HEK293 (cell line): Measurements from ENCODE around the gene PRKAB2.
"Not testable (repeated sequence)": the region's sequence is repeated elsewhere in the genome, so short reads cannot be mapped to it uniquely, and the experiment has no call there.

Experiments used
- CTCF ChIA-PET: fragments of 350-600 bp; formaldehyde crosslinking; extraction: SDS; loops from one replicate; lab custom pipeline; 2021; ENCODE audit warnings: antibody characterized with exemption; lab: Yijun Ruan, JAX
- POLR2A ChIA-PET: fragments of 300-600 bp; formaldehyde crosslinking; extraction: SDS; loops from one replicate; lab custom pipeline; 2020; ENCODE audit warnings: antibody characterized with exemption, inconsistent platforms; lab: Yijun Ruan, JAX
- H3K27ac ChIP-seq: fragments of 200-500 bp; sonication (Bioruptor generic); 2 replicates; pipeline ENCODE4 v1.5.1; 2014; ENCODE audit warnings: low read depth, low read length, control low read depth, inconsistent platforms; ENCODE audit errors: extremely low read depth
- H3K36me3 ChIP-seq, 2 experiments: fragments of 200-500 bp in 1 of 2; sonication (Bioruptor generic) in 1 of 2; 1 replicate in 1 of 2; 2 replicates in 1 of 2; pipeline ENCODE4 v1.5.1; 2014 to 2017; ENCODE audit warnings: inconsistent platforms in 2 of 2, low read length in 2 of 2; ENCODE audit not compliant: control insufficient read depth in 2 of 2, insufficient read depth in 1 of 2
- H3K4me1 ChIP-seq: fragments of 200-500 bp; sonication (Bioruptor generic); 2 replicates; pipeline ENCODE4 v1.5.1; 2014; ENCODE audit warnings: mild to moderate bottlenecking, low read length, inconsistent platforms; ENCODE audit not compliant: control insufficient read depth, insufficient read depth
- H3K4me3 ChIP-seq: 2 replicates; pipeline ENCODE4 v1.5.1; 2011; ENCODE audit warnings: low read depth, mild to moderate bottlenecking, control low read depth, low read length, moderate library complexity
- H3K9me3 ChIP-seq: fragments of 200-500 bp; sonication (Bioruptor generic); 2 replicates; pipeline ENCODE4 v1.5.1; 2014; ENCODE audit warnings: low read depth, low read length, inconsistent platforms; ENCODE audit not compliant: control insufficient read depth, insufficient read depth
- GLI4 ChIP-seq: fragments of 450-650 bp; formaldehyde crosslinking; IDR thresholded peaks from 2 replicates; pipeline ENCODE4 v1.5.1; 2016; ENCODE audit warnings: missing biosample characterization, missing genetic modification characterization
- IKZF3 ChIP-seq: fragments of 450-650 bp; IDR thresholded peaks from 2 replicates; pipeline ENCODE4 v1.5.0; 2018; ENCODE audit warnings: missing biosample characterization, mild to moderate bottlenecking, missing genetic modification characterization, moderate library complexity
- RBAK ChIP-seq: fragments of 450-650 bp; formaldehyde crosslinking; IDR thresholded peaks from 2 replicates; pipeline ENCODE4 v1.5.1; 2016; ENCODE audit warnings: missing biosample characterization, missing genetic modification characterization
- ZBTB7A ChIP-seq: fragments of 450-650 bp; formaldehyde crosslinking; IDR thresholded peaks from 2 replicates; pipeline ENCODE4 v1.5.1; 2016; ENCODE audit warnings: low read depth, missing biosample characterization, missing genetic modification characterization
- ZFP3 ChIP-seq: fragments of 450-650 bp; formaldehyde crosslinking; IDR thresholded peaks from 2 replicates; pipeline ENCODE4 v1.5.1; 2016; ENCODE audit warnings: low read depth, missing biosample characterization, missing genetic modification characterization
- ZNF146 ChIP-seq: fragments of 450-650 bp; formaldehyde crosslinking; IDR thresholded peaks from 2 replicates; pipeline ENCODE4 v1.5.1; 2016; ENCODE audit warnings: missing biosample characterization, missing genetic modification characterization
- ZNF211 ChIP-seq: fragments of 450-650 bp; formaldehyde crosslinking; IDR thresholded peaks from 2 replicates; pipeline ENCODE4 v1.5.1; 2016; ENCODE audit warnings: low read depth, missing biosample characterization, missing genetic modification characterization
- ZNF214 ChIP-seq: fragments of 450-650 bp; formaldehyde crosslinking; IDR thresholded peaks from 2 replicates; pipeline ENCODE4 v1.5.1; 2017; ENCODE audit warnings: missing biosample characterization, mild to moderate bottlenecking, missing genetic modification characterization, borderline replicate concordance
- ZNF433 ChIP-seq: fragments of 450-650 bp; formaldehyde crosslinking; IDR thresholded peaks from 2 replicates; pipeline ENCODE4 v1.5.1; 2016; ENCODE audit warnings: missing biosample characterization, missing genetic modification characterization, low read depth
- ZNF624 ChIP-seq: fragments of 450-650 bp; formaldehyde crosslinking; IDR thresholded peaks from 2 replicates; pipeline ENCODE4 v1.5.1; 2017; ENCODE audit warnings: missing biosample characterization, missing genetic modification characterization
- ZNF792 ChIP-seq: fragments of 450-650 bp; formaldehyde crosslinking; IDR thresholded peaks from 2 replicates; pipeline ENCODE4 v1.5.1; 2016; ENCODE audit warnings: missing biosample characterization, missing genetic modification characterization
- TF ChIP-seq, protein P1 (sequence below): fragments of 450-650 bp; formaldehyde crosslinking; IDR thresholded peaks from 2 replicates; pipeline ENCODE4 v1.5.1; 2016; ENCODE audit warnings: missing biosample characterization, missing genetic modification characterization
- TF ChIP-seq, protein P2 (sequence below): fragments of 450-650 bp; formaldehyde crosslinking; IDR thresholded peaks from 2 replicates; pipeline ENCODE4 v1.5.1; 2016; ENCODE audit warnings: missing biosample characterization, missing genetic modification characterization, borderline replicate concordance
- TF ChIP-seq, protein P3 (sequence below): fragments of 450-650 bp; formaldehyde crosslinking; IDR thresholded peaks from 2 replicates; pipeline ENCODE4 v1.5.1; 2017; ENCODE audit warnings: missing biosample characterization, missing genetic modification characterization
- TF ChIP-seq, protein P4 (sequence below): fragments of 450-650 bp; formaldehyde crosslinking; IDR thresholded peaks from 2 replicates; pipeline ENCODE4 v1.5.1; 2017; ENCODE audit warnings: missing biosample characterization, missing genetic modification characterization
- TF ChIP-seq, protein P5 (sequence below): IDR thresholded peaks from 2 replicates; pipeline ENCODE4 v1.6.1; 2011; ENCODE audit warnings: mild to moderate bottlenecking, low read depth, low read length, borderline replicate concordance
- TF ChIP-seq, protein P6 (sequence below): fragments of 450-650 bp; formaldehyde crosslinking; IDR thresholded peaks from 2 replicates; pipeline ENCODE4 v1.5.0; 2017; ENCODE audit warnings: missing biosample characterization, missing genetic modification characterization, borderline replicate concordance

Gene PRKAB2

DNA sequence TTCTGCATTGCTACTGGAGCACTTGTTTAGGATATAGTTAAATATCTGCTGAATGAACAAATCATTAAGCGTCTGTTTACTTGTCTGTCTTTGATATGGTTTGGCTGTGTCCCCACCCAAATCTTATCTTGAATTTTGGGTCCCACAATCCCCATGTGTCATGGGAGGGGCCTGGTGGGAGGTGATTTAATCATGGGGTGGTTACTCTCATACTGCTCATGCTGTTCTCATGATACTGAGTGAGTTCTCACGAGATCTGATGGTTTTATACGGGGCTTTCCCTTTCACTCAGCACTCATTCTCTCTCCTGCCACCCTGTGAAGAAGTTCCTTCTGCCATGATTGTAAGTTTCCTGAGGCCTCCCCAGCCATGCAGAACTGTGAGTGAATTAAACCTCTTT lies 25.1 kb upstream of the PRKAB2 start:
- not testable (repeated sequence) for H3K4me3 ChIP-seq

DNA sequence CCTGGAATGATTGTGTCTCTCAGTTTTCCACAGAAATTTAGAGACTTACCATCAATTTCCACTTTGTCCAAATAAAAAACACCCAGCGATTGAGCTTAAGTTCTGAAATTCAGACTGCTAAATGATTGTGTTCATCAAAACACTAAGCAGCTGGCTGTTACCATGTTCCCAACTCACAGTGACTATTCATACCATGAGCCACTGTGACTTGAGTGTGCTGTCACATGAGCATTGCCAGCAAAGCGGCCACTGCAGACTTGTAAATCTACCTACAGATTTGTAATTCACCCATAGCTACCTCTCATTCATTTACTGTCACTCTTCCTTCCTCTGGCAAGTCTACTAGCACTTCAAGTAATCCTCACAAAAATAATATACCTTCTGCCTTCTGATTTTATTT lies 17.2 kb upstream of the PRKAB2 start:
- TF ChIP-seq, protein P1, sequence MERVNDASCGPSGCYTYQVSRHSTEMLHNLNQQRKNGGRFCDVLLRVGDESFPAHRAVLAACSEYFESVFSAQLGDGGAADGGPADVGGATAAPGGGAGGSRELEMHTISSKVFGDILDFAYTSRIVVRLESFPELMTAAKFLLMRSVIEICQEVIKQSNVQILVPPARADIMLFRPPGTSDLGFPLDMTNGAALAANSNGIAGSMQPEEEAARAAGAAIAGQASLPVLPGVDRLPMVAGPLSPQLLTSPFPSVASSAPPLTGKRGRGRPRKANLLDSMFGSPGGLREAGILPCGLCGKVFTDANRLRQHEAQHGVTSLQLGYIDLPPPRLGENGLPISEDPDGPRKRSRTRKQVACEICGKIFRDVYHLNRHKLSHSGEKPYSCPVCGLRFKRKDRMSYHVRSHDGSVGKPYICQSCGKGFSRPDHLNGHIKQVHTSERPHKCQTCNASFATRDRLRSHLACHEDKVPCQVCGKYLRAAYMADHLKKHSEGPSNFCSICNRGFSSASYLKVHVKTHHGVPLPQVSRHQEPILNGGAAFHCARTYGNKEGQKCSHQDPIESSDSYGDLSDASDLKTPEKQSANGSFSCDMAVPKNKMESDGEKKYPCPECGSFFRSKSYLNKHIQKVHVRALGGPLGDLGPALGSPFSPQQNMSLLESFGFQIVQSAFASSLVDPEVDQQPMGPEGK (tag by site-specific recombination), result no peak
- no peak for TF ChIP-seq GLI4 (tag by site-specific recombination)
- TF ChIP-seq ZFP3 (tag by site-specific recombination), result no peak
- no peak for TF ChIP-seq ZNF211 (tag by site-specific recombination)
- no peak for TF ChIP-seq ZNF792
- TF ChIP-seq, protein P2, sequence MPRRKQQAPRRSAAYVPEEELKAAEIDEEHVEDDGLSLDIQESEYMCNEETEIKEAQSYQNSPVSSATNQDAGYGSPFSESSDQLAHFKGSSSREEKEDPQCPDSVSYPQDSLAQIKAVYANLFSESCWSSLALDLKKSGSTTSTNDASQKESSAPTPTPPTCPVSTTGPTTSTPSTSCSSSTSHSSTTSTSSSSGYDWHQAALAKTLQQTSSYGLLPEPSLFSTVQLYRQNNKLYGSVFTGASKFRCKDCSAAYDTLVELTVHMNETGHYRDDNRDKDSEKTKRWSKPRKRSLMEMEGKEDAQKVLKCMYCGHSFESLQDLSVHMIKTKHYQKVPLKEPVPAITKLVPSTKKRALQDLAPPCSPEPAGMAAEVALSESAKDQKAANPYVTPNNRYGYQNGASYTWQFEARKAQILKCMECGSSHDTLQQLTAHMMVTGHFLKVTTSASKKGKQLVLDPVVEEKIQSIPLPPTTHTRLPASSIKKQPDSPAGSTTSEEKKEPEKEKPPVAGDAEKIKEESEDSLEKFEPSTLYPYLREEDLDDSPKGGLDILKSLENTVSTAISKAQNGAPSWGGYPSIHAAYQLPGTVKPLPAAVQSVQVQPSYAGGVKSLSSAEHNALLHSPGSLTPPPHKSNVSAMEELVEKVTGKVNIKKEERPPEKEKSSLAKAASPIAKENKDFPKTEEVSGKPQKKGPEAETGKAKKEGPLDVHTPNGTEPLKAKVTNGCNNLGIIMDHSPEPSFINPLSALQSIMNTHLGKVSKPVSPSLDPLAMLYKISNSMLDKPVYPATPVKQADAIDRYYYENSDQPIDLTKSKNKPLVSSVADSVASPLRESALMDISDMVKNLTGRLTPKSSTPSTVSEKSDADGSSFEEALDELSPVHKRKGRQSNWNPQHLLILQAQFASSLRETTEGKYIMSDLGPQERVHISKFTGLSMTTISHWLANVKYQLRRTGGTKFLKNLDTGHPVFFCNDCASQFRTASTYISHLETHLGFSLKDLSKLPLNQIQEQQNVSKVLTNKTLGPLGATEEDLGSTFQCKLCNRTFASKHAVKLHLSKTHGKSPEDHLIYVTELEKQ (tag by site-specific recombination), result no peak
- TF ChIP-seq RBAK, result no peak
- TF ChIP-seq ZNF624 (tag by site-specific recombination), result no peak
- TF ChIP-seq, protein P3, sequence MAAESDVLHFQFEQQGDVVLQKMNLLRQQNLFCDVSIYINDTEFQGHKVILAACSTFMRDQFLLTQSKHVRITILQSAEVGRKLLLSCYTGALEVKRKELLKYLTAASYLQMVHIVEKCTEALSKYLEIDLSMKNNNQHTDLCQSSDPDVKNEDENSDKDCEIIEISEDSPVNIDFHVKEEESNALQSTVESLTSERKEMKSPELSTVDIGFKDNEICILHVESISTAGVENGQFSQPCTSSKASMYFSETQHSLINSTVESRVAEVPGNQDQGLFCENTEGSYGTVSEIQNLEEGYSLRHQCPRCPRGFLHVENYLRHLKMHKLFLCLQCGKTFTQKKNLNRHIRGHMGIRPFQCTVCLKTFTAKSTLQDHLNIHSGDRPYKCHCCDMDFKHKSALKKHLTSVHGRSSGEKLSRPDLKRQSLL (tag by site-specific recombination), result no peak
- TF ChIP-seq, protein P4, sequence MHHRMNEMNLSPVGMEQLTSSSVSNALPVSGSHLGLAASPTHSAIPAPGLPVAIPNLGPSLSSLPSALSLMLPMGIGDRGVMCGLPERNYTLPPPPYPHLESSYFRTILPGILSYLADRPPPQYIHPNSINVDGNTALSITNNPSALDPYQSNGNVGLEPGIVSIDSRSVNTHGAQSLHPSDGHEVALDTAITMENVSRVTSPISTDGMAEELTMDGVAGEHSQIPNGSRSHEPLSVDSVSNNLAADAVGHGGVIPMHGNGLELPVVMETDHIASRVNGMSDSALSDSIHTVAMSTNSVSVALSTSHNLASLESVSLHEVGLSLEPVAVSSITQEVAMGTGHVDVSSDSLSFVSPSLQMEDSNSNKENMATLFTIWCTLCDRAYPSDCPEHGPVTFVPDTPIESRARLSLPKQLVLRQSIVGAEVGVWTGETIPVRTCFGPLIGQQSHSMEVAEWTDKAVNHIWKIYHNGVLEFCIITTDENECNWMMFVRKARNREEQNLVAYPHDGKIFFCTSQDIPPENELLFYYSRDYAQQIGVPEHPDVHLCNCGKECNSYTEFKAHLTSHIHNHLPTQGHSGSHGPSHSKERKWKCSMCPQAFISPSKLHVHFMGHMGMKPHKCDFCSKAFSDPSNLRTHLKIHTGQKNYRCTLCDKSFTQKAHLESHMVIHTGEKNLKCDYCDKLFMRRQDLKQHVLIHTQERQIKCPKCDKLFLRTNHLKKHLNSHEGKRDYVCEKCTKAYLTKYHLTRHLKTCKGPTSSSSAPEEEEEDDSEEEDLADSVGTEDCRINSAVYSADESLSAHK (tag by site-specific recombination), result no peak
- no peak for TF ChIP-seq ZNF433
- TF ChIP-seq ZNF214 (tag by site-specific recombination), result no peak
- TF ChIP-seq, protein P5, sequence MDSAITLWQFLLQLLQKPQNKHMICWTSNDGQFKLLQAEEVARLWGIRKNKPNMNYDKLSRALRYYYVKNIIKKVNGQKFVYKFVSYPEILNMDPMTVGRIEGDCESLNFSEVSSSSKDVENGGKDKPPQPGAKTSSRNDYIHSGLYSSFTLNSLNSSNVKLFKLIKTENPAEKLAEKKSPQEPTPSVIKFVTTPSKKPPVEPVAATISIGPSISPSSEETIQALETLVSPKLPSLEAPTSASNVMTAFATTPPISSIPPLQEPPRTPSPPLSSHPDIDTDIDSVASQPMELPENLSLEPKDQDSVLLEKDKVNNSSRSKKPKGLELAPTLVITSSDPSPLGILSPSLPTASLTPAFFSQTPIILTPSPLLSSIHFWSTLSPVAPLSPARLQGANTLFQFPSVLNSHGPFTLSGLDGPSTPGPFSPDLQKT, result no peak
- TF ChIP-seq IKZF3, result no peak
- no peak for TF ChIP-seq ZBTB7A
- no peak for TF ChIP-seq ZNF146 (tag by site-specific recombination)
- TF ChIP-seq, protein P6, sequence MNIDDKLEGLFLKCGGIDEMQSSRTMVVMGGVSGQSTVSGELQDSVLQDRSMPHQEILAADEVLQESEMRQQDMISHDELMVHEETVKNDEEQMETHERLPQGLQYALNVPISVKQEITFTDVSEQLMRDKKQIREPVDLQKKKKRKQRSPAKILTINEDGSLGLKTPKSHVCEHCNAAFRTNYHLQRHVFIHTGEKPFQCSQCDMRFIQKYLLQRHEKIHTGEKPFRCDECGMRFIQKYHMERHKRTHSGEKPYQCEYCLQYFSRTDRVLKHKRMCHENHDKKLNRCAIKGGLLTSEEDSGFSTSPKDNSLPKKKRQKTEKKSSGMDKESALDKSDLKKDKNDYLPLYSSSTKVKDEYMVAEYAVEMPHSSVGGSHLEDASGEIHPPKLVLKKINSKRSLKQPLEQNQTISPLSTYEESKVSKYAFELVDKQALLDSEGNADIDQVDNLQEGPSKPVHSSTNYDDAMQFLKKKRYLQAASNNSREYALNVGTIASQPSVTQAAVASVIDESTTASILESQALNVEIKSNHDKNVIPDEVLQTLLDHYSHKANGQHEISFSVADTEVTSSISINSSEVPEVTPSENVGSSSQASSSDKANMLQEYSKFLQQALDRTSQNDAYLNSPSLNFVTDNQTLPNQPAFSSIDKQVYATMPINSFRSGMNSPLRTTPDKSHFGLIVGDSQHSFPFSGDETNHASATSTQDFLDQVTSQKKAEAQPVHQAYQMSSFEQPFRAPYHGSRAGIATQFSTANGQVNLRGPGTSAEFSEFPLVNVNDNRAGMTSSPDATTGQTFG (tag by site-specific recombination), result no peak
- no peaks in the 10 kb centered on the region for H3K36me3 ChIP-seq
- no peaks in the 10 kb centered on the region for H3K9me3 ChIP-seq
- H3K4me1 ChIP-seq, result no peaks in the 10 kb centered on the region
- ChIA-PET CTCF (no interaction called here), POLR2A (no interaction called here)
- no peak overlapping the region for H3K4me3 ChIP-seq
- no peak overlapping the region for H3K27ac ChIP-seq

More for the DNA sequence above, 25.1 kb upstream of the PRKAB2 start:
- POLR2A ChIA-PET, H3K36me3 ChIP-seq, H3K27ac ChIP-seq, H3K9me3 ChIP-seq, CTCF ChIA-PET, H3K4me1 ChIP-seq: not testable (repeated sequence)
